Inflammatory macrophage treated with lipopolysaccharide for 4 hours (primary cell): ENCODE results near the gene MMP14.
"Not testable (repeated sequence)": the region's sequence is repeated elsewhere in the genome, so short reads cannot be mapped to it uniquely, and the experiment has no call there.

Experiments
- DNase-seq: peaks from one replicate; pipeline ENCODE4 v3.0.0-alpha.2; 2020

The MMP14 gene

GRCh38 chr14:22814941-22815713, 21.3 kb upstream of the MMP14 start, which contains the start of gene SLC7A7:
TSS of gene SLC7A7 (minus strand) at chr14:22815435. CDS start at chr14:22813398, 2,037 bp downstream.
- DNase-seq, result peak; percentile 66

GRCh38 chr14:22819151-22819988, 17.0 kb upstream of the MMP14 start:
- DNase-seq, result peak; percentile 81

DNA sequence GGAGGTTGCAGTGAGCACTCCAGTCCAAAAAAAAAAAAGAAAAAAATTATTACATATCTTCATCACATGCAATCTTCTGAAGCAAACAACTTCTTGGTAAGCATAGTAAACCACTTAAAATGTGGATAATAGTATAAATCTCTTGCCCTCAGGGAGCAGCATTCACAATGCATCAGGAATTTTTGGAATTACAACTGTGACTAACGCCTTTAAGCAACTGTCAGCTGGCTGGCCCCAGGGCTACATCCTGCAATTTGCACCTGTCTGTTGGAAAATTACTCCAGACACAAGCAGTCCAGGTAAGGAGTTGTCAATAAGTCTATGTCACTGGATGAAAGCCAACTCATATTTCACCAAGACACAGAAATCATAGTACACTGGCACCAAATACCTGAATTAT, 15.7 kb upstream of the MMP14 start:
- no peak for DNase-seq

DNA sequence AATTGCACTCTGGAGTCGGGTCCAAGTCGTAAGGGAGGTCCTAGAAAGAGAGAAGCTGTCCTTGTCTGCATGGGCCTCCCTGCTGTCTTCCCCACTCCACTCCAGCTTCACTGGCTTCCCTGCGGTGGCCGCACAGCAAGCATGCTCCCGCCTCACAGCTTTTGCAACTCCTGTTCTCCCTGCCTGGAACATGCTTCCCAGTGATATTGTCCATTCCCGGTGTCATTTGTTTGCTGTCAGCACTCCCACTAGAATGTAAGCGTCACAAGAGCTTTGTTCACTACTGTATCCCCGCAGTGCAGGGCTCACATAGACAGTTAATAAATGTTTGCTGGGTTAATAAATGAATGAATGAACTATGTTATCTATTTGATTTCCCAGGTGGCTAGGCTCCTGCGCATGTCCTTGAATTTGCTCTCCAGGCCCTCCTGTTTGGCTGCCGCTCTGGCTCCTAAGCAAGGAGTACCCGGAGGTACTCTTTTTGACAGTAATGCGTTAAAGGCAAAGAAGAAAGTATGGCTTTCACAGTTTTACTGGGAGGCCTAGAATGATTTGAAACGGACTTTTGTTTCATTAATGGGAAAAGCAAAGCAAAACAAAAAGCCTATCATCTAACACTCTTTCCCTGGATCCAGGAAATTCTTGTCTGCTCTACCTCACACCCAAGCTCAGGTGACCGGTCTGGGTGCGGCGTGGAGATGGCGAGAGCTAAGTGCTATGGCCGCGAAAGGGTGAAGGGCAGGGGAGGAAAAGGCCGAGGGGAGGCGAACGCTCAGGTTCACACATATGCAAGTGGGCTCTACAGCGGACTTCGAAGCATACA, 15.0 kb upstream of the MMP14 start:
- DNase-seq, result no peak

DNA sequence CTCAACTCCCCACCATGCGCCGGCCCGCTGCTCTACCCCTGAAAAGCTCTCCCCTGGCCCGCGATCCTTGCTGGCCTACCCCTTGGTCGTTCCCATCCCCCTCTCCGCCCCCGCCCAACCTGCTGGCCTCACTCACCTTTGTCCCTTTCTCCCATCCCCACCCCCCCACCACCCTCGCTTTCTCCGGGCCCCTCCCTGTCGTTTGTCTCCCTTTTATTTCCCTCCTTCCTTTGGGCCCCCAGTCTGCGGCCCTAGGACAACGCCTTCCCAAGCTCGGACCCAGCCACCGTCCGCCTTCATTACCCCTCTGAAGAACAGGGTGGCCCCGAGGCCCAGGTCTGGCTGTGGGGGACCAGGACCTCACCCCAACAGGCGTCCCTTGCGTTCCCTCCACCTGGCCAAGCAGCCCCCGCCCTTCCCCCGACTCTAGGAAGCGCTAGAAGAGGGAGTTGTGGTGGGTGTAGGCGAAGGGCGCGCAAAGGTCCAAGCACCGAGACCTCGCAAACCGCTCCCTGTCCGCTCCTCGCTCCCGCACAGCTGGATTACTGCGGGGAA, 14.3 kb upstream of the MMP14 start:
- DNase-seq, result no peak

DNA sequence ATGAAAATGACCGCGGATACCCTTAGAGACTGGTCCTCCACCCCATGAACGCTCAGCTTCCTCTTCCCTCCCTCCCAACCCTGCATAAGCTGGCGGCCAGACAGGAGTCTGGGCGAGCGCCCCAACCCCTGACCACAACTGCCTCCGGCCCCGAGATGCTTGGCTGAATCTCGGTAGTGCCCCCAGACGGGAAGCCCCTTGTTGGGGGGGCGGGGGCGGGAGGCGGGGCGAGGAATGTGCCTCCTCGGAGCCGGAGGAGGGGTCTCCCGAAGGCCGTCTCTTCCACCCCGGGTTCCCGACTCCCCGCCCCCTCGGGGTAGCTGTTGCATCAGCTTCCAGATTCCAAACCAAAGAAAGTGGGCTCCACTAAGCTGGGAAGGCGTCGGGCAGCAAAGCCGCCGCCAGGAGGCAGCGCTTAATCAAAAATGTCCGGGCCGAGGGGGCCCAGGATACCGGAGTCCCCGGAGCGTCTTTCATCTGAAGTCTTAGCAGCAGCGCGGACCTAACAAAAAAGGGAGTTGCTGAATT, 13.8 kb upstream of the MMP14 start:
- DNase-seq, result peak; percentile 76

GRCh38 chr14:22824711-22825359, 11.6 kb upstream of the MMP14 start:
- DNase-seq, result no peak

- DNase-seq, result not testable (repeated sequence)
These were observed 7.2 kb upstream of the MMP14 start for GRCh38 chr14:22829076-22829660.

- DNase-seq, result peak; percentile 94
These were observed 6.5 kb upstream of the MMP14 start, which contains the start of gene MRPL52 for GRCh38 chr14:22829661-22830442. TSS of gene MRPL52 (plus strand) at chr14:22829887. CDS start at chr14:22829913, 26 bp downstream.

DNA sequence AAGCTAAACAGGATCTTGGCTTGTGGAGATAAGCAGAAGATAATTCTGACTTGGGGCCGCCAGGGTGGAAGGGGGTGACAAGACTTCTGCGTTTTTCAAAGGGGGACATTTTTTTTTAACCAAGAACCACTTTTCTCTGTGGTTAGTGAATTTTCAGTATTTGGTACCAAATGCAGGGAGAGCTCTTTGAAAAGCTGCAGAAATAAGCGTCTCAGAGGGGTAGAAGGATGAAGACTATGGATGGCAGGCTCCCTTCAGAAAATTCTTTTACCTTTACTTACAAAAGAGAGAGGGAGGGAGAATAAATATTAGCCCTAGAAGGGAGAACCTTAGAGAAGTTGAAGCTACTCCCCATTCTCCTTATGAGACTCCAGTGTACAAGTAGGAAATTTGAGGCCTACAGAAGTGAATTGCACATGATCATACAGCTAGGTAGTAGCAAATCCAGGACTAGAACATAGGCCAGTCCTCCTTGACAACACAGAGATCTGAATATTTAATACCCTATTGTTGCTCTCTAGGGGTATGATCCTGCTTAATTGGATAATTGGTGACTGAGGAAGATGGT, 5.9 kb upstream of the MMP14 start:
- DNase-seq, result no peak

DNA sequence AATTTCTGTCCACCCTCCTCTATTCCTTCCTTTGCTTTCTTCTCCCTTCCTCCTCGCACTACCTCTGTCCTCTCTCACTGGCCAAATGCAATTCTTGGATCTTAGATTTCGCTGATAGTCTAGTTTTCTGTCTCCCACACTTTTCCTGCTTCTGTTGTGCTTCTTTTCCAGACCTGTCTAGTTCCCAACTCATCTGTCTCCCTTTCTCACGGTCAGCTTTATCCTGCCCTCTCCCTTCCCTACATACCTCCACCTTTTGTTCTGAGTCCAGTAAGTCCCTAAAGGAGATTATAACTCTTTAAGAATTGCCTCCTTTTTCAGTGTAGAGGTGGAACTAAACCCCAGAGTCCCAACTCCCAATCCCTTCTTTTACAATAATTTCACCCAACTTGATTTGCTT, 880 bp upstream of the MMP14 start:
- DNase-seq, result no peak

DNA sequence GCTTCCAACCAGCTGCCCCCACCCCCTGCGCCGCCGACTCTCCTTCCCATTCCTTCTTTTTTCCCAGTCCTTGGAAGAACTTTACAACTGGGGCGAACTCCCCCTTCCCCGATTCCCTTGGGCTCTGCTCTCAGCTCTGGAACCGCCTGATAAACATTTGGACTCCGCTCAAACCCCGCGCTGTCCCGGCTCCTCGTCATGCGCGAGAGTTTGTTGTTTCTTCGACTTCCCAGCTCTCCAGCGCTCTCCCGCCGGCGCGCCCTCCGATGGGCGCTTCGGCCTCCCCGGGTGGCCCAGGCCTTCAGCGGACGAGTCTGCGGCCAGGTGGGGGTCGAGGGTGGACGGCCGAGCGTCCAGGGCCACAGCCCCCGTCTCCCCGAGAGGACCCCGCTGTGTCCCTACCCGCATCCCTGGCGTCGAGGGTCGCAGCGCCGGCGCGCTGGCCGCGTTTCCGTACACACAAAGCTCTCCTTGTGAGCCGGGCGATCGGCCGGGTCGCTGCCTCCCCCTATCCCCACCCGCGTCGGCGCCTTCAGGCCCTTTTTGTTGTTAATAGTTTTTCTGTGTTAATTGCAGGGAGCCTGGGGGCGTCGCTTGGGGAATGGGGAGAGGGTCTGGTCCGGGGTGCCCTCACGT, 847 bp downstream of the MMP14 start:
- DNase-seq, result peak; percentile 56

GRCh38 chr14:22837750-22838538, 1.6 kb downstream of the MMP14 start:
- no peak for DNase-seq

DNA sequence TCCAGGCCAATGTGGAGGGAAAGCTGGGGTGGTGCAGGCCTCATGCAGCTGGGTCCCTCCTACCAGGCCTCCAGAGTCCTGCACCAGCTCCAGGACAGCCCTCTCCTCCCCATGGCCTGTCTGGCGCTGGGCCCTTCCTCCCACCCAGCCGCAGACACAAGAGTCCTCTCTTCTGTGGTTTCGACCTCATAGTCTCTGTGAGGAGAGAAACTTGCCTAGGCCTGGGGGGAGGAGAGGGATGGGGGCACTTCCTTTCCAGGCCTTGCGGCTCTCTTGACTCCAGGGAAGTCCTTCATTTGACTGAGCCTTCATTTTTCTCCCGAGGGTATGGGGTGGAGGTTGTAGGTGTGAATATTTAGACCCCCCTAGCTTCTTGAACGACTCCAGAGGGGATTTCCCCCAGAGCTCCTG, 2.3 kb downstream of the MMP14 start:
- peak; percentile 50 for DNase-seq

- peak; percentile 43 for DNase-seq
These were observed 2.9 kb downstream of the MMP14 start for GRCh38 chr14:22839159-22839779.

- DNase-seq, result no peak
These were observed 4.9 kb downstream of the MMP14 start for GRCh38 chr14:22841311-22841710.

GRCh38 chr14:22841769-22842168, 5.4 kb downstream of the MMP14 start:
- DNase-seq, result no peak
